NCI-H82 (cell line): ENCODE results near the gene VTI1A.

Experiments
- DNase-seq: peaks from one replicate; lab custom pipeline; 2025; lab: John Stamatoyannopoulos, UW

VTI1A gene

DNA sequence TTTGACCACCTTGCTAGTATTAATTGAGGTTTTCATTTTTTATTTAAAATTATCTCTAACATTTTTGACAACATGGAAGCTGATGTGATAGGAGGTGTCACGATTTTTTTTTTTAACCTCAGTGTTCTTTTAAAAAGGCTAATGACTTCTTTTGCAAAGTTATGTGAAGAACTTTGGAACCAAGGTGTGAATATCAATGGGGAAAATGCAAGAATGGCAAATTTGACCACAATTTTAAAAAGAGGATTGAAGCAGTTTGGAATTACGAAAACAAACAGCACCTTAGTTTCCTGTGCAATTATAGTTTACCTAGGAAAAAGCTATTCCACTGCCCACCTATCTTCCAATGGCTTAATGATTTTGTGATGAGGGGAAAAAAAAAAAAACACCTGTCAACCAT lies 232.4 kb downstream of the VTI1A start:
- DNase-seq: no peak

DNA sequence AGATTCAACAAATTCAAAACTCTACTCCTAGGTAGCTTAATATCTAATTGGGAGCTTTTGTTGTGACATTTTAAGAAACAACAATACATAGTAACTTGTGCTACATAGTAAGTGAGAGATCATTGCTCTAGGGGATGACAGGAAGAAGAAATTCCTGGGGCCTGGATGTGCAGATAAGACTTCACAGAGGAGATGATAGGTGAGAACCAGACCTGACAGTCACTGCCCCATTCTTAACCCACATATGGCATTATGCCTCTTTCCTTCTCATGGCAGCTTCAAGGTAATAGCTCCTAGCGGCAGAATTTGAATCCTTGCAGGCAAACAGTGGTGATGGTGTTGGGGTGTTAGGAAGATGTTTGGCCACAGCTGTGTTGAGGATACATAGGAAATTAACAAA lies 233.6 kb downstream of the VTI1A start:
- DNase-seq: no peak

DNA sequence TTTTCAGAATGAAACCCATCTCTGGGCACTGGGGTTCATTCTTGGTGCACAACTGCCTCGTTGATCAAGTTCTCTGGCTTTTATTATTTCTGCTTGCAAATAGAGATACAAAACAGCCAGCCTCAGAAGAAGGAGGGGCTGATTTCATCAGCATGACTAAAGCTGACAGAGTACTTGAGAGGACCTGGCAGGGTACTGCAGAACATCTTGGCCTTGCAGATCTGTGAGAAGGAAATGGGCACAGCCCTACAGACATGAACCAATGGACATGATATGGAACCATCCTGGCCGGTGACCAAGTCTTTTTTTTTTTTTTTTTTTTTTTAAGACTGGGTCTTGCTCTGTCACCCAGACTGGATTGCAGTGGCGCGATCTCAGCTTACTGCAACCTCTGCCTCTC lies 240.6 kb downstream of the VTI1A start:
- DNase-seq: no peak

DNA sequence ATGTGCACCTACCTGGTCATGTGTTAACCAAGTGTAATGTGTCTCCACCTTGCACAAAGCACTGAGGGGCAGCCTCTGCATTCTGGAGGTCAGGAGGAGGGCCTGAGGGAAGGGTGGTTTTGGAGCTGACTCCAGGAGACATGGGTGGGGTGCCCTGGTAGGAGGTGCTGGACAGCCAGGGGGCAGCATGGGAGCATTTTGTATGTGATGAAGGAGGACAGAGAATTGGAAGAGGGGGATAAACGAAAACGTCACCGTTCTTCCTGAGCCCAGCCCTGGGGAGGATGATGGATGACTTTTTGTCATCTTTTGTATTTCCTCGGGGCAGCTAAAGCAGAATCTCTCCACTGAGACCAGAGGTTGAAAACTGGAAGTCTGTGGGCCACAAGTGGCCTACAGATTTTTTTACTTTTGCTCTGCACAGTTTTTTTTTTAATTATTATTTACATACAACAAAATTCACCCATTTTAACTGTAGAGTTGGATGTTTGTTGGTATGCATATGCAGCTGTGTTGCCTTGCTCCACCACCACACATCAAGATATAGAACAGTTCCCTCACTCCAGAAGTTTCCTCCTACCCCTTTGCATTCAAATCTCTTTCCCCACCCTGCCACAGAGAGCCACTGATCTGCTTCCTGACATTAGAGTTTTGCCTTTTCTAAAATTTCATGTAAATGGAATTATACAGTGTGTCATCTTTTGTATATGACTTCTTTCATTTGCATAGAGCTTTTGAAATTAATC lies 242.5 kb downstream of the VTI1A start:
- peak; percentile 58 for DNase-seq

DNA sequence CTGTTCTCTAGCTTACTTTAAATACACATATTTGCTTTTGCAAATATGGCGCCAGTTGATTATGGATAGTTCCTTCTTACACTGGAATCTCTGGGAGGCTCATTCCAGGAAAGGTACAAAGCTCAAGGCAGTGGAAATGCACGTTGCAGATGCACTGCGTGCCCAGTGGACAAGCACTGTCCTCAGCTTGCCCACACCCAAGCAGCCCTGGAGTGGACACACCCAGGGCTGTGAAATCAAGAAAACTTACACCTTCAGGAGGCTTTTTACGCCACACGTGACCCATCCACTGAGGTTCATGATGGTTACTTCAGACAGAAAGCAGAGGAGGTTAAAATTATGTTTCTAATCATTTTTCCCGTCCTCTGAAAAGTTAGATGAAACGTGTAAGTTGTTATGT lies 248.5 kb downstream of the VTI1A start:
- no peak for DNase-seq

DNA sequence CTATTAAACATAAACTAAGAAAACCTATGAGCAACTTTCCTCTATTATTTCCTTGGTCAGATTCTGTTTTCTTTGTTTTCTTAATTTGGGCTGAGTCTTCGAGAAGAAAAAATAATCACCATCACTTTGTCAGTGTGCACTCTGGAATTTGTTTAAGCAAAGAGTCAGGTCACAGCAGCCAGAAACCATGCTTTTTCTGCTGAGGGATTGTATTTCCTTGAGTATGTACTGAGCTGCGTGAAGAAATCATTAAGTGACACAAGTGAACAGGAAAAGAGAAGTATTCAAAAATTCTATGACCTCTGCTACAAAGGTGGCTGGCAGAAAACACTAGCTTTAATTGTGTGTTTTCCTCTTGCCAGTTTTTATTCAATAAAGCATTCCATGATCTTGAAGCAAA lies 249.6 kb downstream of the VTI1A start:
- DNase-seq: no peak

DNA sequence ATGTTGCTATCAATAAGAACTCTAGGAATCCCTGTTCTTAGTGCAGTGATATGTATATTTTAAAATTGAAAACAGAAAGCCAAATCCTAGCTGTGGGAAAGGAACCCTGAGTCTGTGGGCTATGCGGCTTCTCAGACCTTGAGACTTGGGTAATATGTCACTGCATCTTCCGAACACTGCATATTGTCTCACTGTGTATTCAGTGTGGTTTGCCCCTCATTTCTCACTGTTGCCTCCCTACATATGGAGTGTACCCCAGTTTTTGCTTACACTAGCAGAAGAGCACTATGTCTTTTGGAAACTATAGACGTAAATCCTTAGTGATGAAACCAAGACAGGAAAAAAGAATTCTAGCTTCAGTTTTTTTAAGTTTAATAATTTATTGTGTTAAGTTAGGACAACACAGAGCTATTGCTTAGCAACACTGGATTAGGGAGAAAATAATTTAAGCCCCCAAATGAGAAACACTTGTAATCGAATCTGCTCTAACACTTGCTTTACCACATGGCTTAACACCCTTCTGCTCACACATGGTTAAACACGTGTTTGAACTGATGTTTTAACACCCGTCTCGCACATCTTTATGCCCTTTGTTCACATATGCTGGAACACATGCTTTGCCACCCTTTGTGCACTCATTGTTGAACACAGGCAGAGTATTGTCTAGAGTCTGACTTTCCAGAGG lies 251.3 kb downstream of the VTI1A start:
- peak; percentile 32 for DNase-seq

DNA sequence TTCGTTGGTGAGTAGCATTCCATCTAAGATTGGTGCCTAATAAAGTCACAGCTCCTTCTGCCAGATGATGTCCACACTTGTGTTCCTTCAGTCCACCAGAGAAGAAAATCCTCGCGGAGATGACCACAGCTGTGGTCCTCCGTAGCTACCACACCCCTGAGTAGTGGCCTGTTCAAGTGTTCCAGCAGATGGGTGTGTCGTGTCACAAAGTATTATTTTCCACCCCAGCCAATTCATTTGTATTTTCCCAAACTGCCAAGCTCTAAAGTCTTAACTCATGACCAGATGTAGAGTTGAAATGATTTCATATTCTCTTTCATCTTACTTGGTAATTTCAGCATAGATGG lies 251.8 kb downstream of the VTI1A start:
- no peak for DNase-seq

DNA sequence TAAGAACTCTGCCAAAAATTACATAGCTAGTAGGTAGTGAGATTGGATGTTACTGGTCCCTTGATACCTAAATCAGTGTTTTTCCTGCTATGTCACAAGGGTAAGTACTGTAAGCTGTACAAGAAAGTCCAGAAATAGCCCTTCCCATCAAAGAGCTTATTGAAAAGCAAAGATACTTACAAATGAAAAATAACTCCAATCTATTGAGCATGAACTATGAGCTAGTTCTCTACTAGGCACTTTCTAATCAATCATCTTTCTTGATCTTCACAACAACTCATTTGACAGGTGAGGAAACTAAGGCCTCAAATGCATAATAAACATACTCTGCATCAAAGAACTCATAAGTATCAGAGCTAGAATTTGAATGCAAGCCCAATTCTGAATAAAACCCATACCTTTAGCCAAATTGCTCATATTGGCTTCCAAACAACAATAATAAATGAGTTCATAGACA lies 253.2 kb downstream of the VTI1A start:
- no peak for DNase-seq

DNA sequence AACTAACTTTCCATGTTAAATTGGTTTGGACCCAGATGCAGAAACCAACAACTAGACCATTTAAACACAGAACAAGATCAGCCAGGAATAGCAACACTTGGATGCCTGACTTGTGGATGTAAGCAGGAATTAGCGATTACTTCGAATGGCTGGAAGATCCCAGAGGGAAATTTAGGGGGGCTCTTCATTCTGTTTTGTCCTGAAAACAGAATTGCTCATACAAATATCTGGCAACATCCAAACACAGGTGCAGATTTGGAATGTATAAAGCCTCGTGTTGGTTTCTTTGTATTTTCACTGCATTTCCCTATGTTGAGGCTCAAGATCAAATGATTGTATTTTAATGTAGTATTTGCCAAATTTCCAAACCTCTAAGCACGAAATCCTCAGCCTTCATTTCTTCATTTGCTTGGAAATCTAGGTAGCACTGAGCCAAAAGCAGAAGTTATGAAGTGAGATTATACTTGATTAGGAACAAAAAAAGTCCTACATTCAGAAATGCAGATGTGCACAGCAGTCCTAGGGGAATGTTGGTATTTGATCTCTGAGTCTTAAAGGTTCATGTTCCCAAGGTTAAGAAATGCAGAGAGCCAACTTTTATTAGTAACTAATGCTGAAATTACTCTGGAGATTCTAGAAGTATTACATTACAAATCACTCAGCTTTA lies 254.3 kb downstream of the VTI1A start:
- no peak for DNase-seq

DNA sequence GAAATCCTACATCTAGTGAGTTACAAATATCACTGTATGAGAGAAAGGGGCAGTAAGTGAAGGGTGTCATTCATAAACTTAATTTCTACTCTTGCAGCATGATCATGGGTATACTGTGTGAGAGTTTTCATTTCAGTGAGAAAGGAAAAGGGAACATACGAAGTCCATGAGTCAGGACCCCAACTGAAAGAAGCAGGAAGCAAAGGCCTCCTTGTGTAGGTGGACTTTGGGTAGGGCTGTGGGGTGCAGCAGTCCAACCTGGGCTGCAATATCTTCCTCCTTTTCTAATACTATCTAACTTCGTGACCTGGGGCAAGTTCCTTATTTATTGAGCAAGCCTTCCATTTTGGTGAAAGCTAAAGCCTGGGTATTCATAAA lies 254.9 kb downstream of the VTI1A start:
- no peak for DNase-seq

DNA sequence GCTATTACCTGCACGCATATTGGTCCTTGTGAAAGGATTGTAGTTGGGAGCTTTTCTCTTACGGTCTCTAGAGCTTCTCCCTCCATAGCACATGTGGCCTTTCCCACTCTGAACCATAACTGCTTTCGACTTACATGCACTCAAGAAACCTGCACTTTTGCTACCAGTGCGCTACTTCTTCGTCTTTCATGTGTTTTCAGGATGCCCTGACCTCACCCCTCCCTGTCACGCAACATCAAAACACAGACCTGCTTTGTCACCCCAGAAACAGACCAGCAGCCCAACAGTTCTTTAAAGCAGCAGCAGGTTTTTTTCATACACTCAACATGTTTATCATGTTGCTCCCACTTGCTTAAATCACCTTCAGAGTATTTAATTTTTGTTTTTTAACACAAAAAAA lies 259.6 kb downstream of the VTI1A start:
- DNase-seq: no peak

DNA sequence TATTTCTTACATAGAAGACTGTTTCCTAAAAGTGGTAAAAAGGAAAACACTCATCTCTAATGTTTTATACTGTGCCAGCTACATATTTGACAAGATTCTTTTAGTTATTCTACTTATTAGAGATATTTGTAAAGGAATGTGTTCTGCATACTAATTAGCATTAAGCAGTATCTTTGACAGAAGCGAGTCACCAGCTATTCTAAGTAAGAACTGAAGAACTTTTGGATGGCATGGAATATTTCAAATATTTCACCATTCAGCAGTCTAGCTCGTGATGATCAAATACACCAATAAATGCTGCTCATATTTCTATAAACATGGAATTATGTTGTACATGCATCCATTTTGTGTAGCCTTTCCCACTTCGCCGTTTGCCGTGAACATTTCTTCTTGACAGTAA lies 261.4 kb downstream of the VTI1A start:
- DNase-seq: no peak

DNA sequence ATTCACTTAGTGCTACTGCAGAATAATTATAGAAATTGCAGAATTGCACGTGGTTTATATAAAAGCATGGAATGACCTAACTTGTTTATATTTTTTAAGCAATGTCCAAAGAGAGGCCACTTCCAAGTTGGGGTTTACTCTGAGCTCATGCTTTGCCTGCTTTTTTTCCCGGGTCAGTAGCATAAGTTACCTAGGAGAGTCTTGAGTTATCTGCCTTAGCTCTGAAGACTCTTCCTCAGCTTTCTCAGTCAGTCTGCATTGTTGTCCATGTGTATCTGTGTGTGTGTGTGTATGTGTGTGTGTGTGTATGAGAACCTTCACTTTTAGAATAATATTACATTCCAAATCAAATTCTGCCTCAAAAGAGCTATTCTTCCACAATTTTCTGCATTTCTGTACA lies 263.5 kb downstream of the VTI1A start:
- no peak for DNase-seq

DNA sequence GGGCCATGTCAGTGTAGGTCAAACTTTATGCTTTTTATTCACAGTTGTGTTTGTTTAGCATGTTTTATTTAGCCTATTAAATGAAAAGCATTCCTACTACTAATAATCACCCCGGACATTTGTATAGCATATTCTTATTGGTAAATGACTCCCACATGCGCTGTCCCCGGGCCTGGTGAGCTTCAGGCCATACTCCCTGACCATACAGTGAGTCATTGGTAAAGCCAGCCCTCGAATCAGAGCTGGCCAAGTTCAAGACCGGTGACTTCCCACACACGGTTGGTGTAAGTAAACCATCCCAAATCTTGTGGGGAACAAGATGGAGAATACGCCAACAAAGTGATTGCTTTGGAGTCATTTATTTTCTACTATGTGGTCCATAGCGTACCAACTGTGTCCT lies 264.4 kb downstream of the VTI1A start:
- no peak for DNase-seq

DNA sequence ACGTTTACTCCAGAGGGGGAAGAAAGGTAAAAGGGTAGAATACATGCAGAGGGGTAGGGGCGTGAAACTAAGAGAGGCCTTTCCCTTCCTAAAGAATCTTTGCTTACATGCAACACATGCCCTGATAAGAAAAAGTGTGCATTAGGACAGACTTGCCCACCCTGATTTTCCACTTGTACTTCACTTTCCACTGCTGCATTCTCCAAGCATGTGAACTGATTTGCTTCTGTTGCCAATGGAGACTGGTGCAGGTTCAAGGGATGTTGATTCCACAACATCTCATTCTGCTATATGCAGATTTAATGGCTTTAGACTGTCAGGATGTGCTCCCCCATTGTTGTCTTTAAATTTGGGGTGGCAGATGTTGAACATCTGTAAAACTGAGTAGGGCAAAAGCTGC lies 265.5 kb downstream of the VTI1A start:
- DNase-seq: no peak

DNA sequence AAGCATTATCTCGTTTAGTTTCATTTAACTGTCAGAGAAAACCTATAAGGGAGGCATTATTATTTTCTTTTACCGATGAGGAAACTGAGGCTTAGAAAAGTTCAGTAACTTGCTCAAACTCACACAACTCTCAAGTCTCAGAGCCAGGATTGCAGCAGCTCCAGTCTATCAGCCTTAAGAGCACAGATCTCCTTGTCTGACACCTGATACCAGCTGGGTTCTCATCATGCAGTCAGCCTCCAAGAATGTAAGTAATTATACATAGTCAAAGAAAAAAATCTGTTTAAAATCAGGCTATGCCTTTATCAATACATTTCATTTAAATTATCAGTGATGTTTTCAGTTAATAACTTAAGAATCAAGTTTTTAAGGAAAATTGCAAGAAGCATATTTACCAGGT lies 266.4 kb downstream of the VTI1A start:
- no peak for DNase-seq

DNA sequence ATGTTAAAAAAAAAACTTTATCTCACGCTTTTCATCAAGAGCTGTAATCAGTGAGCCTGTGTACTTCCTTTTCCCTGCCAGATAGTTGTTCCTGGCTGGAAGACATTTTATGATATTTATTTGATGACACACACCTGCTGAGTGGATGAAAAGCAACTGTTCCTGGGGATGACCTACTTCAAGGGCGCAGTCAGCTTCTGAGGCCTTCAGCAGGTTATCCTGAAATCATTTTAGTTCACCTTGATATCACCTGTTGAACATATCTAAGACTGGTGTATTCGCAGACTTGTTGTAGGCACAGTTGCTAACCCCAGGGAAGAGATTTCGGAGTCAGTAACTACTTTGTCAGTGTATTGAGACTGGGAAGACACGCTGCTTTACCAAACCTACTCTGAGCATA lies 268.6 kb downstream of the VTI1A start:
- DNase-seq: no peak

DNA sequence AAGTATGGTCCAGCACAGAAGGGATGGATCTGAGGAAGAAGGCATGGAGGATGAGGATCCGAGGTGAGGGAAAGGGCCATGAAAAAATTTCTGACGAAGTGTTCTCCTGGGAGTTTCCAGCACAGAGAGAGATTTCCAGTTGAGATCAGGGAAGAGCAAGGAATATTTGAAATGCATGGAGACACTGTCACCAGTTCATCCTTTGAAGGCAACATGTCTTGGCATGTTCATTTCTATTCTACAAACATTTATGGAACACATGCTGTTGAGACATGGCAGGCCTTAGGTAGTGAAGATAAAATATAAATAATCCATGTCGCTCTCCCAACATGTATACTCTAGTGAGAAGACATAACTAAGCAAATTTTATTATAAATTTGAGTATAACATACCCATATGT lies 269.1 kb downstream of the VTI1A start:
- no peak for DNase-seq

DNA sequence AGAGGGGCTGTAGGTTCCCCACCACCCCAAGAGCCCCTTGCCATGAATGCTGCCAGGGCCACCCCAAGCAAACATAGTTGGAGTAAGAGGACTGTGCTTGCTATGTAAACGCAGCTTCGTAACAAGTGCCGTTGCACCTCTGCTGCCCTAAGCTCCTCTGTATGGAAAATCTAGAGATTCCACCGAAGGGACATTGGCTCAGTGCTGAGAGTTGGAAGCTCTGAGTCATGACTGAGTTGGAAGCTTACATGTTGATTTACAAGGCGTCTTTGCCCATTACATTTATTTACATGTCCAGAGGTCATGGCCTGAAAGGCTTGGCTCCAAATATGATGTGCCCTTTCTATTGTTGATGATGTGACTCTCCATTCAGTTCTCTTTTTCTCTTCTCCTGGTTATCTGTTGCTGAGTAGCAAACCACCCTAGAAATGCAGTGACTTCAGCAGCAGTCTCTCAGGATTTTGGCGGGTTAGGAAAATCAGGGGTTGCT lies 270.0 kb downstream of the VTI1A start:
- DNase-seq: no peak

DNA sequence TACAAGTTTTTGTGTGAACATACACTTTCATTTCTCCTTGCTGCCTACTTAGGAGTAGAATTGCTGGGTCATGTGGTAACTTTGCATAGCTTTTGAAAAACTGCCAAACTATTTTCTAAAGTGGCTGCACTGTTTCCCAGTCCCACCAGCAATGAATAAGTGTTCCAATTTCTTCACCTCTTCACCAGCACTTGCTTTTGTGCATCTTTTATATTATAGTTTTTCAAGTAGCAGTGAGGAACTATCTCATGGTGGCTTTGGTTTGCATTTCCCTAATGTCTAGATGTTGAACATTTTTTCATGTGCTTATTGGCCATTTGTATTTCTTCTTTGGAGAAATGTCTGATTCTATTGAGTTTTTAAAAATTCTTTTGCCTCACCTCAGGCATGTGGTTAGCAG lies 273.2 kb downstream of the VTI1A start:
- no peak for DNase-seq

DNA sequence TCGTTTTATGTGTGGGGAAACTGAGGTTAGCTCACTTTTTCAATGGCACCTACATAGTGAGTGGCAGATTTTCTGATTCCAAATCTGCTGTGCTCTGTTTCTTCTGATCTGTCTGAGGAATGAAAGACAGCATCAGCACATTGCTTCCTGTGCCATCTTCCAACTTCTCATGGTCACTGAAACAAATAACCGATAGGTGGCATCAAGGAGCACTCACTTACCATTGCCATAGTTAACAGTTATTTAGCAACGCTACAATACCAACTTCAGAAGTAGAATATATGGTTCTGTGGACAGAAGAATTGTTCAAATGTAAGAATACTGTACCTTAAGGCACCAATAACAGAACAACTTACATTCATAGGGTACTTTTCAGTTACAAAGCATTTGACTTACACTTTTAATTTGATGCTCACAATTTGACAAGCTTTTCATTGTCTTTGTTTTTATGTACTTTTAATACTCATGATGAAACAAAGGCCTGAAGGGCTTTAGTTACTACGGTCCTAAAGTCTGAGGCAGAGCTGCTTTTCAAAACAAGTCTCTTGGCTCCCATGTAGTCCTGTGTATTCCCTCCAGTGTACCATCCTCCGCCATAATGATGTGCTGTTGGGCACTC lies 274.2 kb downstream of the VTI1A start:
- peak; percentile 65 for DNase-seq

DNA sequence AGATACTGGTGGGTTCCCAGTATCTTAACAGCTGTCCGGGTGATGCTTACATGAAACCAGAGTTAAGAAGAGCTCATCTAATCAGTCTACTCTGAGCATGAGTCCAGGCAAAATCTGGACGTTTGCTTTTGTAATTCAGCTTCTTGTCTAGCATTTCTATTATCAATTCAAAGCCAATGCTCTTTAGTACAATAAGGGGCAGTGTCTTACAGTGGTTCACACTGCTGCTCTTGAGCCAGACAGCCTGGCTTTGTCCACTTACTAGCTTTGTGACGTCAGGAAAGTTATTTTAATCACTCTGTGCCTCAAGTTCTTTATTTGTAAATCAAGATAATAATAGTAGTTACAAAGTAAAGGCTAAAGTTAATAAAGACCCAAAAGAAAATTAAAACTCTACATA lies 275.7 kb downstream of the VTI1A start:
- peak; percentile 1 for DNase-seq
